DMS114 treated with DMSO at 0.1 percent for 48 hours (cell line): ENCODE data around the gene PARP1.

Source experiments
- DNase-seq: peaks from one replicate; lab custom pipeline; 2025; ENCODE audit not compliant: unreplicated experiment; lab: John Stamatoyannopoulos, UW

Gene PARP1

DNA sequence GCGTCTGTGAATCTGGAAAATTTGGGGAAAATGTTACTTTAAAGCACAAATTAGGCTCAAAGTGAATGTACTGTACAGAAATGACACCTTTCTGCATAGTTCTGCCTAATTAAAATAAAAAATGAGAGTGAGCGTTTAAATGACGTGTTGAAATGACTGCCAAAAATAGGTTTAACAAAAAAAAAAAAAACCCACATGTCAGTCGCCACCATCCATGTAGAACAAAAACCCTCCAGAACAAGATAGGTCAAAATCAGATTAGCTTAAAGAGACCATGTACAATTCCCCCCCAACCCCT, 745 bp downstream of the PARP1 start:
- no peak for DNase-seq

DNA sequence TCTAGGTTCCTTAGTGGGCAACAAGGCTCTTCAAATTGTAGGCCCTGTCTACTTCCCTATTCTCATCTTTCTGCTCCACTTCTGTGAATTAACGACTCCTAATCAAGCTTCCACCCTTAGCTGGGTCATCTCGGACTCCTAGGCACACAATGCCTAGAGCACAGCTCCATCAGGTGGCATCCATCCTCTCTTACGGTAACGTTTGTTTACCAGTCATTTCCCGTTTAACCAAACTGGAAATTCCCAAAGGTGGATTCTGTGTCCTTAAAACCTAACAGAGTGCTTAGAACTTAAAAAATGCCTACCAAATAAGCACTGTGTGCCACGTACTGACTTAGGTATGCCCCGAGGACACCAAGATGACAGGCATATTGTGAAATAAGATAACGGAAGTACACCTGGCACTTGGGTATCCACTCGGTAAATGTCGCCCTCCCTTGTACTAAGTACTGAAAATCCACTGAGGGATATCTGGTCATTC, 1.5 kb downstream of the PARP1 start:
- DNase-seq: no peak

DNA sequence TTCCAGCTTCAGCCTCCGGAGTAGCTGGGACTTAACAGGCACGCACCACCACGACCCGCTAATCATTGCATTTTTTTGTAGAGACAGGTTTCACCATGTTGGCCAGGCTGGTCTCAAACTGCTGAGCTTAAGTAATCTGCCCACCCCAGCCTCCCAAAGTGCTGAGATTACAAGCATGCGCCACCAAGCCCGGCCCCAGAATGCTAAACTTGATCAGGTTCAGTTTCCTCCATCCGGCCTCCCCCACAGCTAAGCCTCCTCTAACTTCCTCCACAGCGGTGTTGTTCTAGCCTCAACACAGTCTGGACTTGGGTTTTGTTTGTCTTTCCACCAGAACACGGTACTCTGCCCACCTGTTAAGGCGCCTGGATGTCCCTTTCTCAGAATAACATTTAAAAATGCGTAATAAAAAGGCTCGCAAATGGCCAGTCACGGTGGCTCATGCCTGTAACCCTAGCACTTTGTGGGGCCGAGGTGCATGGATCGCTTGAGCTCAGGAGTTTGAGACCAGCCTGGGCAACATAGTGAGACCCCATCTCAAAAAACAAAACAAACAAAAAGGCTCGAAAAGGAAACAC, 2.4 kb downstream of the PARP1 start:
- DNase-seq: no peak

DNA sequence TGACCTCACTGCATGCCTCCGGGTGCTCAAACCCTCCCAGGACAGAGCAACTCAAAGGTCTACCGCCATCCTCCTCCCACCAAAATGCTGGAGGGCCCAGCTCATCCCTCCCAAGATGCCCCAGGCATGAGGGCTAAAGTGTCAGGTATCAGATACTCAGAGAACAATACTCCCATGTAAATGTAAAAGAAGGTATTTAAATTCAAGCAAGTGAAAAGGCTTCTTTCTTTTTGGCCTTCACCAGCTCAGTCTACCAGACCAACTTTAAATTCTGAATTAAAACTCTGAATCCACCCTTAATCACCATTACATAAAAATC, 3.0 kb downstream of the PARP1 start:
- no peak for DNase-seq

DNA sequence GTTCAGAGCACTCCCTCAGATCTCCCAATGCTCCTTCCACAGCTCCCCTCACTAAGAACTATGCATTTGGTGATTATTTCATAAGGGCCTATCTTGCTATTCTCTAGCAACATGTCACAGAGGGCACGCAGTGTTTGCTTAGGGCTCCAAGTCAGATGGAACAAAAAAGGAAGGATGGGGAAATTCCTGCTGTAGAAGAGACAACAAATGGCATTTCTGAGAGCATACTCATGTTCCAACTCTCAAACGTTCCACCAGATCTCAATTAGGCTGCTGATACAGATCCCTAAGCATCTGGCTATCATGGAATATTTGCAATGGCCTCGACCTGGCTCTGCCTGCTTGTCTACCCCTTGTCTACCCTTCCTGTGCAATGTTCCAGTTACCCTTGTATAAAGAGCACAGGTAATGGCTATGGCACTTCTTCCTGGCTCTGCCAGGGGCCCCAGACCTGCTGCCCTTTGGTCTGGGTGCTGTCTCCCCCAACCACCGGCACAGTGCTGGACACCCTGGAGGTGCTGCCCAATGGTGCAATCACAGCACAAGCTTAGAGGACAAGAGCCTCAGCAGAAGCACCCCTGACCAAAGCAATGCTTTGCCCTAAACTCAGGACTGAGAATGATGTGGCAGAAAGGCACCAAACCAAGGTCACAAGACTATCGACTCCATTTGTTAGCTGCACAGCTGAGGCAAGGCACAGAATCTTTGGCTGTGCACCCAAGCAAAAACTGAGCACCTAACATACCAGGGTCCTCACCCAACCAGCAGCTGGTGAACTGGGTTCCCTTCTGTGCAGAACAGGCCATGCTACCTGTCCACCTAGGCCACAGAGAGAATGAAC, 3.6 kb downstream of the PARP1 start:
- no peak for DNase-seq

DNA sequence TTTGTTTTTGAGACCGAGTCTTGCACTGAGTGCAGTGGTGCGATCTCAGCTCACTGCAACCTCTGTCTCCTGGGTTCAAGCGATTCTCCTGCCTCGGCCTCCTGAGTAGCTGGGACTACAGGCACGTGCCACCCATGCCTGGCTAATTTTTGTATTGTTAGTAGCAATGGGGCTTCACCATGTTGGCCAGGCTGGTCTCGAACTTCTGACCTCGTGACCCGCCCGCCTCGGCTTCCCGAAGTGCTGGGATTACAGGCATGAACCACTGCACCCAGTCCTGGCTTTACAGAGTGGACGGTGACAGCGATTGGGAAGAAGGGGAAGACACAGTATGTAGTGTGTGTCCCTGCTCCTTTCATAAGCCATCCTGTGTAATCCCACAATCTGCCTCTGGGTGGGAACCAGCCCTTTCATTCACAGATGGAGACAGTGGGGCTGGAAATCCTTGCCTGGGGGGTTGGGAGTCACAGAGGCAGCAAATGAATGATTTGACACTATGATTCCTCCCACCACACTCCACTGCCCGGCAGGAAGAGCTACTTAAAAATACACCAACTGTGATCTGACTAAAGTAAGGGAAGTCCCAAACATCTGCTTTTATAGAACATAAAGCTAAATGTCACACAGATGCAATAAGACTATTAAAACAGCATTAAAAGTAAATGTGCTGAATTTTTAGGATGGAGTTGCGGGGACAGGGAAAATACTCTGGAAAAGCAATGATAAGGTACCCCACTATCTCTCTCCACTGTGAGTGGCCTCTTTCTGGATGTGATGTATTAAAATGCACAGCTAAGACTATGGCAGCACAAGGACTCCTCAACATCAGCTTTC, 4.5 kb downstream of the PARP1 start:
- DNase-seq: peak; percentile 24

DNA sequence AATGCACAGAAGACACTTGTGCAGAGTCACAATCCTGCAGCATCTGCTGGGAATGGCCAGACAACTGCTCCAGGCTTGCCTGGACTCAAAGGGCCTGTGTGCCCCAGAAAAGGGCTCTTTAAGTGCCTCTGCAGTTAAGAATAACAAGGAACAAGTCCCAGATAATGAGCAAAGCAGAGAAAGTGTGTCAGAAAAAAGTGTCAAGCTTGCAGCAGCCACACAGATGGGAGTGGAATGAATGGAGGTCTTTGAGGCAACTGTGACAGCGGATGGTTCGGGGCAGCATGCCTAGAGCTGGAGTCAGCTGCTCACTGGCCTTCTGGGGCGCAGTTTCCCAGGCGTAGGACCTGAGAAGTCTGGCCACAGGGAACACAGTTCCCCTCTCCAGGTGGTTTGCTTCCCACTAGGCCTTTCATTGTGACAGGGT, 5.1 kb downstream of the PARP1 start:
- no peak for DNase-seq

DNA sequence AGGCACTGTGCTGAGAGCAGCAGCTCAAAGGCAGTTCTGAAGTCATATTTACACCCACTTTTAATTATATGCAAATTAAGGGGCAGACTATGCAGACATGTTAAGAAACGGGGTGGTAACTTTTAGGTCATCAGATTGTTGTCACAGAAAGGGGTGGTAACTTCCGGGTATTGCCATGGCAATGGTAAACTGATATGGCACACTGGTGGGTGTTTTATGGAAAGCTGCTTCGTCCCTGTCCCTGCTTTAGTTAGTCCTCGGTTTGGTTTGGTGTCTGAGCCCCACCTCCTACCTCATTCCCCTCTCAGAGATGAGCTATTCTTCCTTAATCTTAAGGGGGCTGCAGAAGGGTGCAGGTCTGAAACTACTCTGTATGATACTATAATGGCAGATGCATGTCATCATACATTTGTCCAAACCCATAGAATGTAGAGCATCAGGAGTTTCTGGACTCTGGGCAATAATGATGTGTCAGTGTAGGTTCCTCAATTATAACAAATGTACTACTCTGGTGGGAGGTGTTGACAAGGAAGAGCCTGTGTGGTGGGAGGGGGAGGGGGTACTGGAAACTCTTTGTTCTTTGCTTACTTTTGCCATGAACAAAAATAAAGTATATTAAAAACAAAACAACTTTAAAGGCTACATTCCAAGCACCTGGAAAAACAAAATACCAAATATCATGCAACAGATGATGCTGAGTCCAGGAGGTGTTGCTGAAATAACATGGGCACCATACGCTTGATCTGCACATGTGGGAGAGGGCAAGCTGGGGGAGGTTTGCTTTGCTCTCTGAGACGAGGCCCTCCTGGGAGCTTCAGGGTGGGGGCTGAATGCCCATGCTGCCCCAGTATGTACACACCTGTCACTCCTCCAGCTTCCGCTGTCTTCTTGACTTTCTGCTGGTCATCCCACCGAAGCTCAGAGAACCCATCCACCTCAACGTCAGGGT, 6.3 kb downstream of the PARP1 start:
- DNase-seq: no peak

DNA sequence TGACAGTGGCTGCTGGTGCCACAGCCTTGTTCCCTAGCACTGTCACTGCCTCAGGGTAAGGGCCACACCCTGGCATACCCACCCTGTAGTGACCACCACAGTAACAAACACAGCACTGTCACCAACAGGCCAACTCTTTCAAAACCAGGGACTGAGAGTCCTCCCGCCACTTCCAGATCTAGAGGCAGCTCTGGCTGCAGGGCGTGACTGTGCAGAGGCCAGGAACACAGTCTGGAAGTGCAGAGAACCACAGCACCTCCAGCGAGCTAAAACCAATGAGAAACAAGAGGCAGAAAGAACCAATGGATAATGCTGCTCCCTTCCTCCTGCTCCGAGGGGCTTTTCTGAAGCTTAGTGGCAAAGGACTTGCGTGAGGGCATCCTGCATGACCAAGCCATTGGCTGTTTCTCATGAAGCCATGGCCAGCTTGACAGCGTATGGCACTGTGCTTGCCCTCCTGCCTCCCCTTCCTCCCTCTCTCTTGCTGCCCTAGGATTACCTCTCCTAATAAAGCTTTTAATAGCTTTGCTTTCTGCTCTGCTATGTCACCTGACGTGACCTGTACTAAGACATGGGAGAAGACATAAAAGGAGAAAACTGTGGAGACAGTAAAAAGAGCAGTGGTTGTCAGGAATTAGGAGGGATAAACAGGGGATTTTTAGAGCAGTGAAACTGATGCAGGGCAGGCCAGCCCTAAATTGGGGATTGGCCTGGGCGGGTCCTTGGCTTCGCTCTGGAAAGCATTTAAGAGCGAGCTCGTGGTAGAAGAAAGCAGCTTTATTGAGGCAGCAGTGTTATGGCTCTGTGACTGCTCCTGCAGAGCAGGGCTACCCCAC, 7.2 kb downstream of the PARP1 start:
- DNase-seq: no peak

DNA sequence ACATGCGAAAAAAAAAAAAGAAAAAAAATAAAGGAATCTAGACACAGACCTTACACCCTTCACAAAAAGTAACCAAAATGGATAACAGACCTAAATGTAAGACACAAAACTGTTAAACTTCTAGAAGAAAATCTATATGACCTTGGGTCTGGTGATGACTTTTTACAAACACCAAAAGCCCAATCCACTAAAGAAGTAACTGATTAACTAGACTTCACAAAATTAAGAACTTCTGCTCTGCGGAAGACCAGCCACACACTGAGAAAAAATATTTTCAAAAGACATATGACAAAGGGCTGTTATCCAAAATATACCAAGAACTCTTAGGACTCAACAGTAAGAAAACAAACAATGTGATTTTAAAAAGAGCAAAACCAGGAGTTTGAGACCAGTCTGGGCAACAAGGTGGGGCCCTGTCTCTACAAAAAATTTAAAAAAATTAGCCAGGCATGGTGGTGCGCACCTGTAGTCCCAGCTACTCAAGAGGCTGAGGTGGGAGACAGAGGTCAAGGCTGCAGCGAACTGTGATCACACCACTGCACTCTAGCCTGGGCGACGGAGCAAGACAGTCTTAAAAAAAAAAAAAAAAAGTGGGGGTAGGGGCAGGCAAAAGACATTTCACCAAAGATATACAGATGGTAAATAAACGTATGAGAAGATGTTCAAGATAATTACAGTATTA, 9.8 kb downstream of the PARP1 start:
- no peak for DNase-seq

DNA sequence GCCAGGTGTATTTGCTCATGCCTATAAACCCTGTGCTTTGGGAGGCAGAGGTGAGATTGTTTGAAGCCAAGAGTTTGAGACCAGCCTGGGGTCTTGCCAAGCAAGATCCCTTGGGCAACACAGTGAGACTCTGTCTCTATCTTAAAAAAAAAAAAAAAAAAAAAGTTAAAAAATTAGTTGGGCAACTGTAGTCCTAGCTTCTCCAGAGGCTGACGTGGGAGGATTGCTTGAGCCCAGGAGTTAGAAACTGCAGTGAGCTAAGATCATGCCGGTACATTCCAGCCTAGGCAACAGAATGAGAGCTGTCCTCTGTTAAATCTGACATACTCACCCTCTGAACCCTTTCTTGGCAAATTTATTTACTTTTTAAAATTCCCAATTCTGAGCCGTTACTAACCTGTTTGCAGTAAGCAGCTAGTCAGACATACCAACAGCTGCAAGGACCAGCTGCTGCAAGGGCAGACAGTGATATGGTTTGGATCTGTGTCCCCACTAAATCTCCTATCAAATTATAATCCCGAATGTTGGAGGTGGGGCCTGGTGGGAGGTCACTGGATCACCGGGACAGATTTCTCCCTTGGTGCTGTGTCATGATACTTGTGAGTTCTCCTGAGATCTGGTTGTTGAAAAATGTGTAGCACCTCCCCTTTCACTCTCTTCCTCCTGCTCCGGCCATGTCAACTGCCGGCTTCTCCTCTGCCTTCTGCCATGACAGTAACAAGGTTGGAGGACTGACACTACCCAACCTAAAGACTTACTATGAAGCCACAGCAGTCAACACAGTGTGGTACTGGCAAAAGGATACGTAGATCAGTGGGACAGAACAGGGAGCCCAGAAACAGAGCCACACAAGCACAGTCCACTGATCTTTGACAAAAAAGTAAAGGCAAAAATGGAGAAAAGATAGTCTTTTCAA, 10.6 kb downstream of the PARP1 start:
- DNase-seq: no peak

DNA sequence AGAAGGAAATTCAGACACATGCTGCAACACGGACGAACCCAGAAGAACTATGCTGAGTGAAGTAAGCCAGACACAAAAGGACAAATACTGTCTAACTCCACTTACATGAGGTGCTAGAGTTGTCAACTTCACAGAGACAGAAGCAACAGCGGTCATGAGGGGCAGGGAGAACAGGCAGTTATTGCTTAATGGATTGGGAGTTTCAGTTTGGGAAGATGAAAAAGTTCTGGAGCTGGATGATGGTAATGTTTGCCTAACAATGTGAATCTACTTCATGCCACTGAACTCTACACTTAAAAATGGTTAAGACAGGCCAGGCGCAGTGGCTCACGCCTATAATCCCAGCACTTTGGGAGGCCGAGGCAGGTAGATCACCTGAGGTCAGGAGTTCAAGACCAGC, 12.1 kb downstream of the PARP1 start:
- DNase-seq: no peak

DNA sequence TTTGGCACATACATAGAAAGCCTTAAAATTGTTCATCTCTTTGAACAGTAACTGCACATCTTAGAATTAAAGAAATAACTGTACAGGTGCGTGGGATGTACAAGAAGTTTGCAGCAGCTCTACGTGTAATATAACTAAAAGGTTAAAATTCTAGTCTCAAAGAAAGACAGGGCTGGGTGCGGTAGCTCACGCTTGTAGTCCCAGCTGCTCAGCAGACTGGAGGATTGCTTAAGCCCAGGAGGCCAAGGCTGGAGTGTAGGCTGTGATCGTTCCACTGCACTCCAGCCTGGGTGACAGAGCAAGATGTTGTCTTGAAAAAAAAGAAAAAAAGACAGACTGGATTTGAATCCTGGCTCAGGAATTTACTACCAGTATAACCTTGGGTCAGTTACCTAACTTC, 13.4 kb downstream of the PARP1 start:
- no peak for DNase-seq

DNA sequence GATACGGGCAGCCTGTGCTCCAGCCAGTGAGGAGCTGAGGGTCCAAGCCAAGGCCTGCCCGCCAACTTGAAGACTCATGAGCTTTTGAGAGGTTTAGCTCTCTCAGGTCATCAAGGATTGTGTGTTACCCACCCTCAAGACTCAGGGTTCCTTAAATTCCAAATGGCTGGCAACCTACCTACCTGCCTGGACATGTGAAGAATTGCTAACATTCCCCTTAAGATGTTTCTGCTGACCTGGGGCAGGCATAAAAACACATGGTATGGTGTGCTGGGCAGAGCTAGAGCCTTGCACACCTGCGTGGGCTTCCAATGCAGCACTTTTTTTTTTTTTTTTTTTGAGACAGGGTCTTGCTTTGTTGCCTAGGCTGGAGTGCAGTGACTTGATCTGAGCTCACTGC, 17.2 kb downstream of the PARP1 start:
- no peak for DNase-seq

DNA sequence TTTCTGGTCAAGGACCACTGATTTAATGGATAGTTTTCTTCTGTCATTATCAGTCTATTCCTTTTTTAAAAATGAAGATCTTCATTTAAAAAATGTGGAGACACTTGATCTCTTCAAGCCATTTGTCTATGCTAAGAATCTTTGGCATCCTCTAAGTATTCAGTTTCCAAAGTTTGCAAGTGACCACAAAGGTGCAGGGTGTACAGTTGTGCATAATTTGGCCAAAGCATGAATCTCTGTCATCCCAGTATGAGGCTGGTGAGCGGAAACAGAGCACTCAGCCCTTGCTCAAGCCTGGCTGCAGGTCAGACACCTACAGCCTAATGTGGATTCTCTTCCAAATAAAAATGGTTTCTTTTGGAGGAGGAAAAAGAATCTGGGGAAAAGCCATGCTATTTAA, 19.8 kb downstream of the PARP1 start:
- DNase-seq: no peak

DNA sequence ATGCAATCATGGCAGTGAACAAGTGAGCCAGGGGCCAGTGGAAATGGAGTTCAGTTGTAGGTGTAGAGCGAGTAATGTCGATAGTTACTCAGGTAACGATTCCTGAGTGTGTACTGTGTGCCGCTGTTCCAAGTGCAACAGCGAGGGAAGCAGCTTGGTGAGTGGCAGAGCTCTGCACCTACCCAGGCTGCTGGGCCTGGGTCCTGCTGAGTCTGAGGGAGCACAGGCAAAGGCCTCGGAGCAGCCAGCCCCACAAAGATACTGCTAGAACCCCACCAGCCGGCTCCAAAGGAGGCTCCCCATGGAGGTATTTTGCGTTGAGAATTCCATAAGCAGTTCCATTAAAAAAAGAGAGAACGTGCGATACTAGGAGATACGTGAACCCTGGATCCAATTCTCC, 23.2 kb downstream of the PARP1 start:
- DNase-seq: no peak

DNA sequence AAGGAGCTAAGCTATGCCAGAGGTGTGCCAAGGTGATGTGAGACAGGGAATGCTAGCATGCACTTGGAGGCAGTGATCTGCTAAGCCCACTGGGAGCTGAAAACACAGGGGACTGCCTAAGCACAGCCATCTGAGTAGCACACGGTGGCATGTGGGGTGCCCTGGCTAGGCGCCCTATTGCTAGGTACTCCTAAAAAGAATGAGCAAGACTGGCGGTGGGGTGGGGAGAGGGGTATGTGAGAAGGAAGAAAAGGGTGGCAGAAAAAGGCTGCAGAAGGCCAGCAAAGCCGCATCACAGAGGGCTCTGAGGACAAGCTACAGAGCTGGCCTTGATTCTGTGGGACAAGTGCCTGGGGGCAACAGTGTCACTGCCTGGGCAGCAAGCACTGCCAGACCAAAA, 23.9 kb downstream of the PARP1 start:
- DNase-seq: no peak

DNA sequence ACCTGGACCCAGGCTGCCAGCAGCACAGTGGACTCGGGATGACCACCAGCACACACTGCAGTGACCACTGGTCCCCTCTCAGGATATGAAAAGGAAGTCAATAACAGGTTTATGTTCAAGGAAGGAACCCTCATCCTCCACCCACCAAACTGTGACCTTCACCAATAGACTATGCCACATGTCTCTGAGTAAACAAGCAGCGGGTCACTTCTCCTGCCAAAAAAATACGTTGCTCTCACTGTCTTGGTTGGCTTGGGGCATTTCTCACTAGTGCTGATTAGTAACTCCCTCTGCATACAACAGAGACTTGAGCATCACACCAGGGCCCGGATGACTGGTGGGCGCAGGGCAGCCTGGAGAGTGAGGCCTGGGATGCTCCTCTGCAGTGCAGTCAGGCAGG, 25.9 kb downstream of the PARP1 start:
- no peak for DNase-seq
